ENCODE measurements around the gene CAMK1D. TPM values are rescaled to one million over a fixed set of nuclear protein-coding genes. Genes with fewer than 3 reads are reported as not detected.

Gene CAMK1D
- polyA plus RNA-seq, 1 experiment: 1.1 TPM

DNA sequence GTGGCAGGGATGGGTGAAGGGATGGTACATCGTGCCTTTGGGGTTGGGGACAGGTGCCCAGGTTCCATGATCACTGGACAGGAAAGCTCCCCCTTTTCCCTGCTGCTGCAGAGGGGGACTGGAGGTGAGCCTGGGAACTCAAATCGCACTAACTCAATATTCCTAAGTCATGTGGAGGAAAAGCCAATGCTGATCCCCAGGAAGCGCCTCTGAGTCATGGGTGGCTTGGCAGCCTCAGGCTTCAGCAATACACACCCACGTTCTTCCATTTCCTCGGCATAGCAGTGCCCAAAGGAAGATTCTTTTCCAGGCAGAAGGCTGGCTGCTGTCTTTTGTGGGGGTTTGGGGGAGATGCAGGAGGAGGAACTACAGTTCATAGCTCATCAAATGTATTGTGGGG lies 486.4 kb downstream of the CAMK1D start:
- no peak for DNase-seq (ENCODE audit: low read depth)
- TF ChIP-seq, protein P1, sequence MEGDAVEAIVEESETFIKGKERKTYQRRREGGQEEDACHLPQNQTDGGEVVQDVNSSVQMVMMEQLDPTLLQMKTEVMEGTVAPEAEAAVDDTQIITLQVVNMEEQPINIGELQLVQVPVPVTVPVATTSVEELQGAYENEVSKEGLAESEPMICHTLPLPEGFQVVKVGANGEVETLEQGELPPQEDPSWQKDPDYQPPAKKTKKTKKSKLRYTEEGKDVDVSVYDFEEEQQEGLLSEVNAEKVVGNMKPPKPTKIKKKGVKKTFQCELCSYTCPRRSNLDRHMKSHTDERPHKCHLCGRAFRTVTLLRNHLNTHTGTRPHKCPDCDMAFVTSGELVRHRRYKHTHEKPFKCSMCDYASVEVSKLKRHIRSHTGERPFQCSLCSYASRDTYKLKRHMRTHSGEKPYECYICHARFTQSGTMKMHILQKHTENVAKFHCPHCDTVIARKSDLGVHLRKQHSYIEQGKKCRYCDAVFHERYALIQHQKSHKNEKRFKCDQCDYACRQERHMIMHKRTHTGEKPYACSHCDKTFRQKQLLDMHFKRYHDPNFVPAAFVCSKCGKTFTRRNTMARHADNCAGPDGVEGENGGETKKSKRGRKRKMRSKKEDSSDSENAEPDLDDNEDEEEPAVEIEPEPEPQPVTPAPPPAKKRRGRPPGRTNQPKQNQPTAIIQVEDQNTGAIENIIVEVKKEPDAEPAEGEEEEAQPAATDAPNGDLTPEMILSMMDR (IDR thresholded peaks at IDR 0.05; ENCODE audit: insufficient read depth, low read depth, low read length): no peak
- POLR2A ChIA-PET: no interaction called here
- CTCF ChIA-PET: no interaction called here
- no peak overlapping the region for H3K4me3 ChIP-seq (ENCODE audit: low read depth, low read length)
- no peaks in the 10 kb centered on the region for H3K36me3 ChIP-seq (ENCODE audit: control insufficient read depth, insufficient read depth, low read length)
- H3K27me3 ChIP-seq (ENCODE audit: control insufficient read depth, insufficient read depth, low read length): no peaks in the 10 kb centered on the region

DNA sequence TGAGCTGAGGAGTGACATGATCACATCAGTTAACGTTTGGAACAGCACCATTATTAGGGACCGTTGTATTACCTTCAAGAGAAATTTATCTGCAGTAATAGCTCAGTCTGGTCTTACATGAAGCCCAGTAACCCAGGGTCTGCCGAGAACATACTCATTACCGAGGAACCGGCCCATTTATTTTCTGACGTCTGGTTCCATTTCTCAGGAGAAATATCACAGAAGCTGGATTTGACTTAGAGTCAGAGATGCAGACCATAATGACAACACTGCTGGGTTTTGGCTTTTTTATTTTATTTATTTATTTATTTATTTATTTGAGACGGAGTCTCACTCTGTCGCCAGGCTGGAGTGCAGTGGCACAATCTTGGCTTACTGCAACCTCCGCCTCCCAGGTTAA lies 489.0 kb downstream of the CAMK1D start:
- H3K27me3 ChIP-seq (ENCODE audit: control insufficient read depth, insufficient read depth, low read length): no peaks in the 10 kb centered on the region
- no peaks in the 10 kb centered on the region for H3K36me3 ChIP-seq (ENCODE audit: control insufficient read depth, insufficient read depth, low read length)
- no peak for DNase-seq (ENCODE audit: low read depth)
- ChIA-PET POLR2A (no interaction called here), CTCF (no interaction called here)
- H3K4me3 ChIP-seq (ENCODE audit: low read depth, low read length): no peak overlapping the region
- TF ChIP-seq, protein P1 (IDR thresholded peaks at IDR 0.05; ENCODE audit: insufficient read depth, low read depth, low read length): no peak

DNA sequence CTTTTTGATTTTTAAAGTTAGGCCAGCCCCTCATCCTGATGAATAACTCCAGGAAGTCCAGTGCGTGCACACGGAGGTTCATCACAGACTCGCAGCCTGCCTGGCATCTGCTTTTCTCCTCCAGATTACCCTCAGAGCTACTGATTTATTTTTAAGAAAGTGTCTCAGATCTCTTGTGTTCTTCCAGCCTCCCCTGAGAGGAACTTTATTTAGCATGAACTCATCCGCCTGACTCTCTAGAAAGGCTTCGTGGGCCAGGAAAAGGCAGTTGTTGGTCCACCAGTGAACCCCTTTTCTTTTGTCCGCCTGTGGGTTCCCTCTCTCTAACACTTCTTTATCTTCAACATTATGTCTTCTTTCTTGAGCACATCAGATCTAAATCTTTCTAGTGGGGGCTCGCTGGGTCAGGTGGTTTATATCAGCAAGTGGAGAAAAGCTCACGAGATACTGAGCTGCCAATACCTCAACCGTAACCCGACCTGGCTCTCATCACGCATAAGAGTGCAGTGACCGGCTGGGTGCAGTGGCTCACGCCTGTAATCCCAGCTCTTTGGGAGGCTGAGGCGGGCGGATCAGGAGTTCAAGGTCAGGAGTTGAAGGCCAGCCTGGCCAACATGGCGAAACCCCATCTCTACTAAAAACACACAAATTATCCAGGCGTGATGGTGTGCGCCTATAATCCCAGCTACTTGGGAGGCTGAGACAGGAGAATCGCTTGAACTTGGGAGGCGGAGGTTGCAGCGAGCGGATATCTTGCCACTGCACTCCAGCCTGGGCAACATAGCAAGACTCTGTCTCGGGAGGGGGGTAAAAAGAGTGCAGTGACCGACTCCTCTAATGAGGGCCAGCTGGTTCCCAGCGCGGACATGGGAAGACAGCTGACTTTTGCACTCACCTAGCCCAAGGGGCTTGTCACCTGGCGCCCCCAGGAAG lies 489.9 kb downstream of the CAMK1D start:
- ChIA-PET POLR2A (no interaction called here), CTCF (no interaction called here)
- Histone ChIP-seq H3K4me3 (ENCODE audit: low read depth, low read length) (no peak overlapping the region), H3K36me3 (ENCODE audit: control insufficient read depth, insufficient read depth, low read length) (no peaks in the 10 kb centered on the region), H3K27me3 (ENCODE audit: control insufficient read depth, insufficient read depth, low read length) (no peaks in the 10 kb centered on the region)
- TF ChIP-seq, protein P1 (IDR thresholded peaks at IDR 0.05; ENCODE audit: insufficient read depth, low read depth, low read length): no peak
- no peak for DNase-seq (ENCODE audit: low read depth)

DNA sequence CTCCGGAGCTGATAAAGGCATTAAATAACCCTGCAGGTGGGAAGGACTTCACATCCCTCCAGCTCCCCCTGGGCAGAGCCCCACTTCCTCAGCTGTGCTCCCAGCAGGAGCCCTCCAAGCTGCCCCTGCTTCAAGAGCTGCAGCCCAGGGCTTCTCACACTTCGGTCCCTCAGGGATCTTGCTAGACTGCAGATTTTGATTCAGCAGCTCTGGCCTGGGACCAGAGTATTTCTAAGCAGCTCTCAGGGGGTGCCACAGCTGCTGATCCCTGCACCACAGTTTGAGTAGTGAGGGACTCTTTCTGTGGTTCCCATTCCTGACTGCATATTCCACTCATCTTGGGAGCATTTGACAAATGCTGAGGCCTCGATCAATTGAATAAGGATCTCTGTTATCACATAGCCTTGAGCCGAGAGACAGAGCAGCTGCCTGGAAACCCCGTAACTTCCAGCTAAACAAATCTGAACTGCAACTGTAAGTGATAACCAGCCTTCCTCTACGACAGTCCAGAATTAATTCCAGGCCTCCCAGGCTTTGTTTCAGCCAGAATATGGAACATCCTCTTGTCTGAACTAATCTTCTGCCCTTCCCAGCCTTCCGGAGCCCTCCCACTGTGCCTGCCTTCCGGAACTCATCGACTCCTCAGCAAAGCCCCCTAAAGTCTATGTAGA lies 490.7 kb downstream of the CAMK1D start:
- no peak overlapping the region for H3K4me3 ChIP-seq (ENCODE audit: low read depth, low read length)
- ChIA-PET CTCF (no interaction called here), POLR2A (no interaction called here)
- TF ChIP-seq, protein P1 (IDR thresholded peaks at IDR 0.05; ENCODE audit: insufficient read depth, low read depth, low read length): no peak
- no peaks in the 10 kb centered on the region for H3K36me3 ChIP-seq (ENCODE audit: control insufficient read depth, insufficient read depth, low read length)
- no peak for DNase-seq (ENCODE audit: low read depth)
- H3K27me3 ChIP-seq (ENCODE audit: control insufficient read depth, insufficient read depth, low read length): no peaks in the 10 kb centered on the region

DNA sequence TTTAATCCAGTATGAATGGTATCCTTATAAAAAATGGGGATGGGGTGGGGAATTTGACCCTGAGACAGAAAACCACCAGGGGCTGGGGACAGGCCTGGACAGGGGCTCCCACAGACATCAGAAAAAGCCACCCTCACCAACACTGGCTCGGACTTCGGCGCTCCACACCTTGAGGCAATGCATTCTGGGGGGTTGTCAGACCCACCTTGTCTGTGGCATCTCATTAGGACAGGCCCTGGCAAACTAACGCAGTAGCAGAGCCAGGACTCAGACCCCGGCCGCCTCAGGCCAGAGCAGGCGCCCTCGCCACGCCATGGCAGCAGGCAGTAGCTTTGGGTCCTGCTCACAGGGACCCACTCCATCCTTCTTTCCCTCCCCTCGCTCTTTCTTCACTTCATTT lies 492.1 kb downstream of the CAMK1D start:
- CTCF ChIA-PET: no interaction called here
- DNase-seq (ENCODE audit: low read depth): no peak
- Histone ChIP-seq H3K36me3 (ENCODE audit: control insufficient read depth, insufficient read depth, low read length) (no peaks in the 10 kb centered on the region), H3K4me3 (ENCODE audit: low read depth, low read length) (no peak overlapping the region), H3K27me3 (ENCODE audit: control insufficient read depth, insufficient read depth, low read length) (no peaks in the 10 kb centered on the region)
- TF ChIP-seq, protein P1 (IDR thresholded peaks at IDR 0.05; ENCODE audit: insufficient read depth, low read depth, low read length): no peak
- POLR2A ChIA-PET: no interaction called here
